ENCODE measurements around the gene PPEF1.

PPEF1 gene, protein sequence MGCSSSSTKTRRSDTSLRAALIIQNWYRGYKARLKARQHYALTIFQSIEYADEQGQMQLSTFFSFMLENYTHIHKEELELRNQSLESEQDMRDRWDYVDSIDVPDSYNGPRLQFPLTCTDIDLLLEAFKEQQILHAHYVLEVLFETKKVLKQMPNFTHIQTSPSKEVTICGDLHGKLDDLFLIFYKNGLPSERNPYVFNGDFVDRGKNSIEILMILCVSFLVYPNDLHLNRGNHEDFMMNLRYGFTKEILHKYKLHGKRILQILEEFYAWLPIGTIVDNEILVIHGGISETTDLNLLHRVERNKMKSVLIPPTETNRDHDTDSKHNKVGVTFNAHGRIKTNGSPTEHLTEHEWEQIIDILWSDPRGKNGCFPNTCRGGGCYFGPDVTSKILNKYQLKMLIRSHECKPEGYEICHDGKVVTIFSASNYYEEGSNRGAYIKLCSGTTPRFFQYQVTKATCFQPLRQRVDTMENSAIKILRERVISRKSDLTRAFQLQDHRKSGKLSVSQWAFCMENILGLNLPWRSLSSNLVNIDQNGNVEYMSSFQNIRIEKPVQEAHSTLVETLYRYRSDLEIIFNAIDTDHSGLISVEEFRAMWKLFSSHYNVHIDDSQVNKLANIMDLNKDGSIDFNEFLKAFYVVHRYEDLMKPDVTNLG

DNA sequence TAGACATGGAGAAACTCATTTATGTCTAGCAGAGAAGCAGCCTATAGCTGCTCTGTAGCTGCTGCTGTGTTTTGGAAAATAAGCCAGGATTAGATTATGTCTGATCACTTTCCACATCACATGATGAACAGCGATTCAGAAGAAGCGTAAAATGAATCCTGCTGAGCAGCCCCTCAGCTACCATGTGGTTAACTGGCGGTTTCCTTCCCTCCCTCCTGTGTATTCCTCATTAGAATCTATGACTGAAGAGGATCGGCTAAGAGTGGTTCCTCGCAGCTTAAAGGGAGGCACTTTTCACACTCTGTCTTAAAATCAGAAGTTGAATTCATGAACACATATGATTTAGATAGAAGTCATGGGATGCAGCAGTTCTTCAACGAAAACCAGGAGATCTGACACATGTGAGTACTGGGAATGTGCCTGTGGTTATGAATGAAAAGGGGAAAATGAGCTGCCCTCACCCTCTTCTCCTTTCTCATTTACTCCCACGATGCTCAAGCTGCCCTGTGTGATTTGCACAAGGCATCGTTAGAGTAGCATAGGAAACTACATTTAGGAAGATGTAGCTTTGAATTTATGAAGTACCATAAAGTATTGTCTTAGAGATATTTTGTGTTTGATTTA, at the start of gene PPEF1:
Gene PPEF1 (plus strand): TSS at position 220 of the 624 bp plus-strand sequence. CDS start 136 bp downstream, at position 356.
- no peak for DNase-seq (ENCODE audit: low read depth in 3 of 3)

DNA sequence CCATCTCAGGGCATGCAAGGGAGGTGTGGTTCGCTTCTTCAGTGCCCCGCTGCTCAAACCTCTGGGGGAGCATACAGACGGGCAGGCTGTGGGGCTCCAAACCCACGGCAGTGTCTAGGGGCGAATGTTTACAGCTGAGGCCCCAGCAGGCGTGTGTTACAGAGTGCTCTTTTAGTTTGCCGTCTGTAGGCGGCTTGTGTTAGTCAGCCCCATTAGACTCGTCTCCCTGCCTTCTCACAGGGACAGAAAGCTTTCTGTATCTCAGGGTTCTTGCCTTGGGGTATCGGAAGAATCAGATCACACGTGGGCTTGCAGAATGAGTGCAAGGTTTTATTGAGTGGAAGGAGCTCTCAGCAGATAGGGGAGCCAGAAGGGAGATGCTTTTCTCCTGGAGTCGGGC, 46.2 kb upstream of the PPEF1 start:
- DNase-seq (ENCODE audit: low read depth in 3 of 3) = no peak

DNA sequence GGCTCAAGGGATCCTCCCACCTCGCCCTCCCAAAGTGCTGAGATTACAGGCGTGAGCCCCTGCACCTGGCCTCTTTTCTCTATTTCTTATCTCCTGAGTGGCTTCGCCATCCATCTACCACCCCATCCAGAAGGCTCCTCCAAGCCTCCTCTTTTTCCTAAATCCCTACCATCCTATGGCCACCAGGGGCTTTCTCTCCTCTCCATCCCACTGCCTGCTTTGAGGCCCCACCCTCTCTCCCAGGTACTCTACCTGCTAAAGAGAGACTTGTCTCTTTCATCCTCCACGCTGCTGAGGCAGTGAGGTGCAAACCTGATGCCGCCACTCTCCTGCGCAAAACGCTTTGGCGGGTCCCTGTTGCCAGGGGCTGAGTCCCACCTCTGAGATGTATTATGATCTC, 42.5 kb upstream of the PPEF1 start:
- DNase-seq (ENCODE audit: low read depth in 3 of 3) = no peak

DNA sequence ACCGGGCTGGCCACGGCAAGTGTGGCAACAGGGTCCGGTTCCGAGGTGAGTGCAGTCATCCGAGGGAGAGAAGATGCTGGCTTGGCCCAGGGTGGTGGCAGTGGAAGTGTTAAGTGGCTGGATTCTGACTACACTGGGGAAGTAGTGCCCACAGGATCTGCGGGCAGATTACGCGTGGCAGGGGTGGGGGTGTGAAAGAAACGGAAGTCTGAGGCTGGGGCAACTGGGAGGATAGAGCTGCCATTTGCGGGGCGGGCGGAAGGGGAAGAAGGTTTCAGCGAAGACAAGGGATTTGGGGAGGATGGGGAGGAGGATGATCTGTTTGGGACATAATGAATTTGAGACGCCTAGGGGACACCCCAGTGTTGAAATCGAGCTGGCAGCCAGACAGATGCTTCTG, 40.8 kb upstream of the PPEF1 start:
- DNase-seq (ENCODE audit: low read depth in 3 of 3) = no peak

DNA sequence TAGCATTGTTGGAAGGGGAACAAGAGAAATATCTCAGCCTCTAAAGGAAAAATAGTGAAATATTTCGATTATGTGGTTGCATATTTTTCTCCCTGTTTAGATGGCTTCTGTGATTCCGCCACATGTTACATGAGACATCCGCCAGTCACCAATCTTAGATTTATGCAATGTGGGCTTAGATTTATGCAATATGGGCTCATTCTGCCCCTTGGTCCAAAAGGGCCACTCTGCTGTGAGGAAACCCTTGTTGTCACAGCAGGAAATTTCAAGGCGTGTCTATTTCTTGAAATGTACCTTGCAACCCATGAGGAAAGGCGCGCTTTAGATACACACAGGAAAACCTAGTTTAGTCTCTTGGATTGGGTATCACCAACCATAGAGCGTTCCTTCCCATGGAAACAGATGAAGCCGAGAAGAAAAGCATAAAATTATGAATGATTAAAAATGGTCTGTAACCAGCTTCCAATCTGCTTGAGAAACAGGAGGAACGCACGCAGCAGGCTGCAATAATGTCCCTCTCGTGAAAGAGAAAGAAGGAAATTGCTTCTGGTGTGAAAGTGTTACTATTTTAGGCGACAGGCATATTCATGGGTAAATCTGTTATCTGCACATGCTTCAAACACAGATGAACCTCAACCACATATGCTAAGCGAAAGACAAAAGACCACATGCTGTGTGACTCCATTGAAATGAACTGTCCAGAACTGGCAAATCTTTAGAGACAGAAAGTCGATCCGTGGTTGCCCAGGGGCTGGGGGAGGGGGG, 39.2 kb upstream of the PPEF1 start:
- DNase-seq (ENCODE audit: low read depth in 3 of 3) = no peak

DNA sequence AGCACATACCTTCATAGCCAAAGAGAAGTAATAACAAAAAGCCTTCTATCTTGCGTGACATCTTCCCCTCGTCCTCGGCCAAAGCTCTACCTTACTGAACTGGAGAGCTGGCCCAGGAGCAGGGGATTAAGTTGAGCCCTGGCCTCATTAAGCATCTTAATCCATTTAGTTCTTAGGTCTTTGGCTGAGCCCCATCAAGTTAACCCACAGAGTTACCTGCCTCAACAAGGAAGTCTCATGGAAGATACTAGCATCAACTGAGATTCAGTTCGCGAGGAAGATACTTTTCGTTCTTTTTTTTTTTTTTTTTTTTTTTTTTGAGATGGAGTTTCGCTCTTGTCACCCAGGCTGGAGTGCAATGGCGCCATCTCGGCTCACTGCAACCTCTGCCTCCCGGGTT, 35.4 kb upstream of the PPEF1 start, which contains the start of gene RS1:
Gene RS1 (minus strand): TSS at position 101 of the 400 bp plus-strand sequence. CDS start 40 bp downstream, at position 61.
- DNase-seq (ENCODE audit: low read depth in 3 of 3) = no peak

DNA sequence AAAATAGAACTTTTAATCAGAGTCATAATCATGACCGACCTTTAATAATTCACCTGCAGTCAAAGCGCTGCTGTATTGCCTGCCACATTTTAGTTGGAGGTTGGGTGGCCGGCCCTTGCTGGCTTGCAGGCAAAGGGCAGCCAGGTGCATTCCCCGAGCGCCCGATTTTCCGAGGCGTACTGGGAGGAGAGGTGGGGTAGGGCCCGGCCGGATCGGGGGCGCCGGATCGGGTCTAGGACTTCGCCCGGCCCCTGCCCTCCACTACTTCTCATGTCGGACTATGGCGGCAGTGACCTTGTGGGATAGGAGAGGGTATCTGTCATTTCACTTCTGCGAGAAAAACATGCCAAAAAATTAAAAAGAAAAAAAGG, 33.0 kb upstream of the PPEF1 start:
- DNase-seq (ENCODE audit: low read depth in 3 of 3) = peak in 1 of 3 experiments; percentile 1

DNA sequence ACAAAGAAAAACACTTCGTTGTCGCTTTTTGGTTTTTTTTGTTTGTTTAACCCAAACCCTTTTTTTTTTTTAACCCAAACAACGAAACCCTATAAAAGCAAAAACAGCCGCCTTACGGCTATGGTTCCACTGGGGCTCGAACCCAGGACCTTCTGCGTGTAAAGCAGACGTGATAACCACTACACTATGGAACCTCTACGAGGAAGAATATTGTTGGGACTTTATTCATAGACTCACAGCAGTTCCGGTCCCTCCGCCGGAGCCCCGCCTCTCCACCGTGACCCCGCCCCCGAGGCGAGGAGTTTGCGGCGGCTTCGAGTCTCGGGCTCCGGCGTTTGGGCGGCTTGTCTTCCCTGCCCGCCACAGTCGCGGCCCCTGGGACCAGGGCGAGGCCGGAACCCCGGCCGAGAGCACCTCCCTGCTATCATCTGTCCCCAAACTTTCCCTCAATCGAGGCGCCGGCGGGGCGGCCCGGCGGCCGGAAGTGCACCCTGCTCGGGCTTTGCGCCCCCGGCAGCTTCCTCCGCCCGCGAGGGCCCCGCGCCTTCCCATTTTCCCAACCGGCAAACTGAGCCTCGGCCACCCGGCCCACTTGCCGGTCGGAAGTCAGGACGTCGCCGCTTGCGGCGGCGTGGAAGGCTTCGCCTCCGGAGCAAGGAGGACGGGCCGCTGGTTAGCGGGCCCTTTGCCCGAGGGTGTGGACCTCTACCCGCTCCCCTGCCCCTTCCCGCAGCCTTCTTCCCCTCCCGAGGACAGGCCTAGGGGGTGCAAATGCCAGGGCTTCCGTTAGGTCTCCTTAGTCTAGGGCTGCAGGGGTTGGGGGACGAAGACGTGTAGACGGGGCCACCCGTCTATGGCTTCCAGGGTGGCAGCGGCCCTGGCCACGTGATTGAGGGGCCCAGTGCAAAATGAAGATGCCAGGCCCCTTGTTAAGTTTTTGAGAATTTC, 32.4 kb upstream of the PPEF1 start:
- peak; percentile 58 to 63 (median 60) for DNase-seq (ENCODE audit: low read depth in 3 of 3)

DNA sequence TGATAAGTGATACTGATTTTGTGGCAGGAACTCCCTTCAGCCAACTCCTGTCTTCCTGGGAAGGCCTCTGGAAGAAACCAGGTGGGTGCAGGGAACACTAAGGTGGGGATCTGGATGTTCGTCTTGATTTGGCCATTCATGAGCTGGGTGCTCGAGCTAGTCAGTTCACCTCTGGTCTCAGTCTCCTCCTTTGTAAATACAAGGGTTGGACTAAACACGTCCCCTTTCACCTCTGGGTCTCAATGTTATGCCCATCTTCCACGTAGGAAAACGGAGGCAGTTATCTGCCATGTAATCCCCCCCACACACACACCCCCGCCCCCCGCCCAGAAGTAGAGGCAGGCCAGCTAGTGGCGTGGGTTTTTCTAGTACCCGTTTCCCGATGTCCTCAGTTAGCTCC, 31.4 kb upstream of the PPEF1 start:
- no peak for DNase-seq (ENCODE audit: low read depth in 3 of 3)

DNA sequence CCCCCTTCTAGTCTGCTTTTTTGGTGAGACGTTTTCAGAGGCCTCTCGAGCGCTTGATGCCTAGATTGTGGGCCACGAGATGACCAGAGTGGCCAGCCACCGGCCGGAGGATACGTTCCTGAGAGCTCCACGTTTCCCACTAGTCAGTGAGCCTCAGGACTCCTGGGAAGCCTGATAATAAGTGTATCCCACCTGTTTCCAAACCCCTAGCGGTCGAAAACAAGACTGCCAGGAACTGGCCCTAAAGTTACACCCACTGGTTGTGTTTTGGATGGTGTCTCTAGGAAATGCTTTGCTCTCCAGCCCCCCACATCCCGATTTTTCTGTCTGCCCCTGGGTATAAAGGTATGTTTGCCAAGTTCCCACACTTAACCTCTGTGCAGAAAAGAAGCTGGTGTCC, 31.0 kb upstream of the PPEF1 start:
- no peak for DNase-seq (ENCODE audit: low read depth in 3 of 3)

DNA sequence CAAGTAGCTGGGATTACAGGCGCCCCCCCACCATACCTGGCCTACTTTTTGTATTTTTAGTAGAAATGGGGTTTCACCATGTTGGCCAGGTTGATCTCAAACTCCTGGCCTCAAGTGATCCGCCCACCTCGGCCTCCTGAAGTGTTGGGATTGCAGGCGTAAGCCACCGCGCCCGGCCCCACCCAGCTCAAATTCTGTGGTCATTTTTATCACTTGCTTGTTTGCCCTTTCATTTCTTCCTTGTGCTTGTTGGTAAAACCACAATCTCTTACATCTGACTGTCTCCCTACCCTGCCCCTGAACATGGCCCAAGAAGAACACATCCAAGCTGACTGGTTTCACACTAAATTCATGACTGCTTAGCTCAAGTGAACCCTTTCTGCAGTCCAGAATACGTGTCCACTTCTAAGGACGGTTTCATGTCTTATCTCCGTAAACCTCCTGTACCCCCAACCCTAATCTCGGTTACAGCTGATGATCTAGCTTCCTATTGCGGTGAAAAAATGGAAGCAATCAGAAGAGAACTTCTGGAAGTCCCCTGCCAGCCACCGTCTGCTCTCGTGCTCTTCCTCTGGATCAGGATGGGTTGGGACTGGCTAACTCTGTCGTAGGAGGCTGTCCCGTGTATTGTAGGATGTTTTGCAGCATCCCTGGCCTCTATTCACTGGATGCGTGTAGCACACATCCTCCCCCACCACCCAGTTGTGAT, 30.1 kb upstream of the PPEF1 start:
- DNase-seq (ENCODE audit: low read depth in 3 of 3) = no peak

DNA sequence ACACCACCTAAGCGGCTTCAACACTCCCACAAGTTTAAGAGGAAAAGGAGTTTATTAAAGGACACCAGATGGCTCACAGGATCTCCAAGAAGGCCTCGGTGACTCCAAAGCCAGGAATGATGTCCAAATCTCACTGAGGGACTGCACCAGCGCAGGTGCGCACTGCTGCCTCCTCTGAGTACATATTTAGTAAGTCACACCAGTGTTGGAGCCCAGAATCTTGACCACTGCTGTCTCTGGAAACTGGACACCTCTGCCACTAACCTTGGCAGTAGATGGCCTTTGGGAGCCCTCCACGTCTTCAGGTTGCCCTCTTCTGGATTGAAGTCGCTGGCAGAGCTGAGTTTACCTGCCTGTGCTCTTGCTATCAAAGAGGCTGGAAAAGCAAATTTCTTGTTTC, 25.4 kb upstream of the PPEF1 start:
- DNase-seq (ENCODE audit: low read depth in 3 of 3) = no peak

DNA sequence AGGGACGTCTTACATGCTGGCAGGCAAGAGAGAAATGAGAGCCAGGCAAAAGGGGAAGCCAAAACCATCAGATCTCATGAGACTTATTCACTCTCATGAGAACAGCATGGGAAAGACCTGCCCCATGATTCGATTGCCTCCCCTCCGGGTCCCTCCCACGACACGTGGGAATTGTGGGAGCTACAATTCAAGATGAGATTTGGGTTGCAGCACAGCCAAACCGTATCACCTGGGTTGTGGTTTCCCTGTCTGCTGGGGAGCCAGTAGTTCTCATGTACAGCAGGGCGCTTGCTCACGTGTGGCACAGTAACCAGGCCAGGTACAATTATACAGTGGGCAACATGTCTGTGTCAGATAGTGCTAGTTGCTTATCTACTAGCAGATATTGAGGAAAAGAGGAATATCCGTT, 24.5 kb upstream of the PPEF1 start:
- no peak for DNase-seq (ENCODE audit: low read depth in 3 of 3)

DNA sequence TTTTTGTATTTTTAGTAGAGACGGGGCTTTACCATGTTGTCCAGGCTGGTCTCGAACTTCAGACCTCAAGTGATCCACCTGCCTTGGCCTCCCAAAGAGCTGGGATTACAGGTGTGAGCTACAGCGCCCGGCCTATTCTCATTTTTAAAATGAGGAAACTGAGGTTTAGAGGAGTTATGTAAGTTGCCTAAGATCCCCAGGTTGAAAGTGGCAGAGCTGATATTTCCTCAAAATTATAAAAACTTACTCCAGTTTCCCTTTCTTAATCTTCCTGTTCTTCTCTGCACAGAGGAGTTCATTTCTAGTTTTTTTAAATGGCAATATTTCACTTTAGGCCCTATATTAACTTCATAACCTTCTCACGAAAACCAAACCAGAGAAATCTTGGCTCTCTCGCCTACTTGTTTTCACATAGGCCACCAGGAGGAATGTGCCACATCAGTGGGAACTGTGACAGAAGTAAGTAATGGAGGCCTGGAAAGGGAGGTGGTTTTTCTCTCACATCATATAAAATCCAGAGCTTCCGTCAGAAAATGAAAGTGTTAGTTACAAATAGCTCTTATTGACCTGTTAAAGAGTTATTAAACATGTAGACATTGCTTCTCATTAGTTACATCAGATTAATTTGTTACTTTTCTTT, 19.5 kb upstream of the PPEF1 start:
- no peak for DNase-seq (ENCODE audit: low read depth in 3 of 3)

DNA sequence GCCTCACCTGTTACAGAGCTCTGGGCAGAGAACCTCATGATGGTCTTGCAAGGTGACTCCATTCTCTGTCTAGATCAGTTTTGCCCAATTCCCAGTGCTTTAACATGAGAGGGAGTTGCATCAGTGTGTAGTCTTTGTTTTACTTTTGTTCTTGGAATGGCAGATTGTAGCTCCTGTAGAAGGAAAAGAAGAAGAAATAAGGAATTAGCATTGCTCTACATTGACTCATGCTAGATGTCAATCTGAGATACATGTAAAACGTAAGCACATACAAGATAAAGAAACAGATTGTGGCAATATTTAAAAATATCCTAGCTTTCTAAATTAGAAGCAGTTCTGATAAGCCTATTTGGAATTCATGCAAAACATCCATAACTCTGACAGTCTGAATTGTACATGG, 16.0 kb upstream of the PPEF1 start:
- DNase-seq (ENCODE audit: low read depth in 3 of 3) = no peak

DNA sequence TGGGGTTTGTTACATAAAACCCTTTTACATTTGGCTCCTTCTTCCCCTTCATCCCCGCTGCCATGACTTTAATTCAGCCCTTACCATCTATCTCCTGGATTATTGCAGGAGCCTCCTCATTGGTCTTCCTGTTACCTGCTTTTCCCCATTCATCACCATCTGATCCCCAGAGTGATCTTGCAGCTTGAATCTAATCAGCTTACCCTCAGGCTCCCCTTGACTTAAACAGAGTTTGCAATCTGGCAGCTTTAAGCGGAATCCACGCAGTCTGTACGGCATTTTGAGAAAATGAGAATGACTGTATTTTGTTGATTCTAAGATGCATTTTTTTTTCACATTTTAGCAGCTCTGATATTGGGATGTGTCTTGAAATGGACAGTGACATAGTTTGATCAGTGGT, 14.9 kb upstream of the PPEF1 start:
- no peak for DNase-seq (ENCODE audit: low read depth in 3 of 3)

DNA sequence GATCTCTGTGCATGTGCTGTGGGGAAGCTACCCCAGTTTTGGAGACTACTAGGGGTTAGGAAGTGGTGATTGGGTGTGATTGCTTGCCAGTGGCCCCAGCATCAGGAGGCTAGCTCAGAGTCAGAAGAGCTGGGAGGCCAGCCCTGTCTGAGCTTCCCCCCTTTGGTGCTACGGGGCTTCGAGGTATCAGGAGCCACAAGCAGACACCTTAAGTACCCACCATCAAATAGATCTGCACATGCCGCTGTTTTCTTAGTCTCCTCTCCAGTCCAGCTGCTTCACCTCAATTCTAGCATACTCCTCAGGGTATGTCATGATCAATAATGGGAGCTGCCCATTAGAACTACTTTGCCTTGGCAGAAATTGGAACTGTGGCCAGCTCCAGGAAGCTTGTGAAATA, 10.8 kb upstream of the PPEF1 start:
- no peak for DNase-seq (ENCODE audit: low read depth in 3 of 3)

DNA sequence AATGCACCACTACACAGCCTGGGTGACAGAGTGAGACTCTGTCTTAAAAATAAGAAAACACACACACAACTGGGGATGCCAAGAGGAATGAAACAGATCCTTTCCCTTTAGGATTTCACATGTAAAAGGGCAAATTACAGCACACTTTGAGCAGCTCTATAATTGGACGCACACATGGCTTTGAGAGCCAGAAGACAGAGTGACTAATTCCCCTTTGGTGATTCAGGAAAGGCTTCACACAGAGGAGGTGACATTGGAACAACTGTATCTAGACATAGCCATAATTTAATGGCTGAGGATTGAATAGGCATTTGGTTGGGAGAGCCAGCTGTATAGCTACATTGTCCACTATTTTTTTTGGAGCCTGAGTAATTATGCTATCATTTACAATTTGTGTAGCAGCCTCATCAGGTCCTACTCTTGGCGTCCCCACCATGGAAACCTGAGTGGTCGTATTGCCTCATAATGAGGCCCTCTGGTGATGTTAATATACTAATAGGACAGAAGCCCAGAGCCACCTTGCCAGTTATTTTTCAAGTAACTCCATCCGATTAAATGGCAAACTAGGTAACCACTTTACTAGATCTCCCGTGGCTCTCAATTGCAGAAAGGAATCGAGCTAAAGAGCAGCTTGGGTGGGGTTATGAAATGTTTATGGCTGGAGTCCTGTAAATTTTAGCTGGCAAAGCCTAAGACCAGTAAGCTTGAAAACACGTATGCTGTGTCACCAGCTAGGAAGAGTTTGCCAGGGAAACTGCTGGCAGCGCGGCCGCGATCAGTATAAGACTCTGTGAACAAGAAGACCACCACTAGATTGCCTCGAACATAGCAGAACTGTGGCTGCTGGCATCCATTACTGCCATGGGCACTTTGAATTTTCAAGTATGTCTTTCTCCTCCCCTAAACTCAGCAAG, 8.5 kb upstream of the PPEF1 start:
- no peak for DNase-seq (ENCODE audit: low read depth in 3 of 3)

Data from stimulated activated CD4-positive, alpha-beta T cell treated with anti-CD3 and anti-CD28 coated beads, TNF-alpha, amount 100 ng/mL, for 4 hours (primary cell).